Ishikawa (cell line): Measurements from ENCODE around the gene FALEC.

Source experiments
- CEBPB ChIP-seq: IDR thresholded peaks from 2 replicates; pipeline ENCODE4 v1.6.1; 2012
- CREB1 ChIP-seq: IDR thresholded peaks from 2 replicates; pipeline ENCODE4 v1.6.1; 2012; ENCODE audit warnings: low read depth
- EGR1 ChIP-seq: IDR thresholded peaks from 2 replicates; pipeline ENCODE4 v1.6.1; 2012
- EP300 ChIP-seq: IDR thresholded peaks from 2 replicates; pipeline ENCODE4 v1.6.1; 2012; ENCODE audit warnings: borderline replicate concordance
- FOXM1 ChIP-seq: IDR thresholded peaks from 2 replicates; pipeline ENCODE4 v1.6.1; 2012; ENCODE audit warnings: low read depth, borderline replicate concordance
- NFIC ChIP-seq: IDR thresholded peaks from 2 replicates; pipeline ENCODE4 v1.6.1; 2012
- RAD21 ChIP-seq: IDR thresholded peaks from 2 replicates; pipeline ENCODE4 v1.6.1; 2012; ENCODE audit warnings: low read depth
- TAF1 ChIP-seq: IDR thresholded peaks from 2 replicates; pipeline ENCODE4 v1.6.1; 2012; ENCODE audit warnings: low read depth, mild to moderate bottlenecking
- TCF12 ChIP-seq: IDR thresholded peaks from 2 replicates; pipeline ENCODE4 v1.6.1; 2012; ENCODE audit warnings: low read depth
- TEAD4 ChIP-seq: IDR thresholded peaks from 2 replicates; pipeline ENCODE4 v1.6.1; 2012
- YY1 ChIP-seq: IDR thresholded peaks from 2 replicates; pipeline ENCODE4 v1.6.1; 2012; ENCODE audit warnings: low read depth
- ZBTB7A ChIP-seq: IDR thresholded peaks from 2 replicates; pipeline ENCODE4 v1.6.1; 2012; ENCODE audit warnings: low read depth
- TF ChIP-seq, protein P1 (sequence below): IDR thresholded peaks from 2 replicates; pipeline ENCODE4 v1.6.1; 2012
- TF ChIP-seq, protein P2 (sequence below): IDR thresholded peaks from 2 replicates; pipeline ENCODE4 v1.6.1; 2012; ENCODE audit warnings: low read depth, mild to moderate bottlenecking
- TF ChIP-seq, protein P3 (sequence below): IDR thresholded peaks from 2 replicates; pipeline ENCODE4 v1.6.1; 2012

FALEC gene

DNA sequence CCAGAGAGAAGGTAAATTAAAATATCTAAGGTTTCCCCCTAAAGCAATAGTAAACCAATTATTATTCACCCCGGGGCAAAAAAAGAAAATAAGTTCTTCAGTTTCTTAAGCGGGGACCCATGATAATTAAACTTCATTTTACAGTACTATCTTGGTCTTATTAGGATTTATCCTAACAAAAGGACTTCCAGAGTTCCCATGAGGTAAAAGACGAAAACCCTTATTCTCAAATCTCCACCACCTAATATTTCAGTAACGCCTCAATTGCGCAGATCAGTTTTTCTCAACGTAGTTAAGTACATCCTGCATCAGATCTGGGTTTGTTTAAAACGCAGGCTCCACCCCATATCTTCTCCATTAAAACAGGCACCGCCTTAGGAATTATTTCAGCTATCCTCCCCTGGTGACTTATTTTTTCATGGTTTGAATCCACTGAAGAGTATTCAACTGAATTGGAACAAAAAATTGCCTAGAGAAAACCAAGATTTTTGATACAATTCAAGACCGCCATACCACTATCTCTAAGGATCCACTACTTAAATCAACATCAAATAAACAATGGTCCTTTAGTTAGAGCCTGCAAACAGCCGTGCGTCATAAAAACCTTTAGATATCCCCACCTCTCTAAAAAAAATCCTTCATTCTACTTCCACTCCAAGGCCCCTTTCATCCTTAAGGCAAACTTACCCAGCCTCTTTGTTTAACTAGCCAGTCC is 62.2 kb downstream of the FALEC start:
- TF ChIP-seq ZBTB7A = no peak
- no peak for TF ChIP-seq TEAD4
- no peak for TF ChIP-seq NFIC
- no peak for TF ChIP-seq YY1
- no peak for TF ChIP-seq FOXM1
- TF ChIP-seq, protein P1, sequence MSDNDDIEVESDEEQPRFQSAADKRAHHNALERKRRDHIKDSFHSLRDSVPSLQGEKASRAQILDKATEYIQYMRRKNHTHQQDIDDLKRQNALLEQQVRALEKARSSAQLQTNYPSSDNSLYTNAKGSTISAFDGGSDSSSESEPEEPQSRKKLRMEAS = no peak
- TF ChIP-seq, protein P2, sequence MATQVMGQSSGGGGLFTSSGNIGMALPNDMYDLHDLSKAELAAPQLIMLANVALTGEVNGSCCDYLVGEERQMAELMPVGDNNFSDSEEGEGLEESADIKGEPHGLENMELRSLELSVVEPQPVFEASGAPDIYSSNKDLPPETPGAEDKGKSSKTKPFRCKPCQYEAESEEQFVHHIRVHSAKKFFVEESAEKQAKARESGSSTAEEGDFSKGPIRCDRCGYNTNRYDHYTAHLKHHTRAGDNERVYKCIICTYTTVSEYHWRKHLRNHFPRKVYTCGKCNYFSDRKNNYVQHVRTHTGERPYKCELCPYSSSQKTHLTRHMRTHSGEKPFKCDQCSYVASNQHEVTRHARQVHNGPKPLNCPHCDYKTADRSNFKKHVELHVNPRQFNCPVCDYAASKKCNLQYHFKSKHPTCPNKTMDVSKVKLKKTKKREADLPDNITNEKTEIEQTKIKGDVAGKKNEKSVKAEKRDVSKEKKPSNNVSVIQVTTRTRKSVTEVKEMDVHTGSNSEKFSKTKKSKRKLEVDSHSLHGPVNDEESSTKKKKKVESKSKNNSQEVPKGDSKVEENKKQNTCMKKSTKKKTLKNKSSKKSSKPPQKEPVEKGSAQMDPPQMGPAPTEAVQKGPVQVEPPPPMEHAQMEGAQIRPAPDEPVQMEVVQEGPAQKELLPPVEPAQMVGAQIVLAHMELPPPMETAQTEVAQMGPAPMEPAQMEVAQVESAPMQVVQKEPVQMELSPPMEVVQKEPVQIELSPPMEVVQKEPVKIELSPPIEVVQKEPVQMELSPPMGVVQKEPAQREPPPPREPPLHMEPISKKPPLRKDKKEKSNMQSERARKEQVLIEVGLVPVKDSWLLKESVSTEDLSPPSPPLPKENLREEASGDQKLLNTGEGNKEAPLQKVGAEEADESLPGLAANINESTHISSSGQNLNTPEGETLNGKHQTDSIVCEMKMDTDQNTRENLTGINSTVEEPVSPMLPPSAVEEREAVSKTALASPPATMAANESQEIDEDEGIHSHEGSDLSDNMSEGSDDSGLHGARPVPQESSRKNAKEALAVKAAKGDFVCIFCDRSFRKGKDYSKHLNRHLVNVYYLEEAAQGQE = no peak
- no peak for TF ChIP-seq EGR1
- no peak for TF ChIP-seq CEBPB

DNA sequence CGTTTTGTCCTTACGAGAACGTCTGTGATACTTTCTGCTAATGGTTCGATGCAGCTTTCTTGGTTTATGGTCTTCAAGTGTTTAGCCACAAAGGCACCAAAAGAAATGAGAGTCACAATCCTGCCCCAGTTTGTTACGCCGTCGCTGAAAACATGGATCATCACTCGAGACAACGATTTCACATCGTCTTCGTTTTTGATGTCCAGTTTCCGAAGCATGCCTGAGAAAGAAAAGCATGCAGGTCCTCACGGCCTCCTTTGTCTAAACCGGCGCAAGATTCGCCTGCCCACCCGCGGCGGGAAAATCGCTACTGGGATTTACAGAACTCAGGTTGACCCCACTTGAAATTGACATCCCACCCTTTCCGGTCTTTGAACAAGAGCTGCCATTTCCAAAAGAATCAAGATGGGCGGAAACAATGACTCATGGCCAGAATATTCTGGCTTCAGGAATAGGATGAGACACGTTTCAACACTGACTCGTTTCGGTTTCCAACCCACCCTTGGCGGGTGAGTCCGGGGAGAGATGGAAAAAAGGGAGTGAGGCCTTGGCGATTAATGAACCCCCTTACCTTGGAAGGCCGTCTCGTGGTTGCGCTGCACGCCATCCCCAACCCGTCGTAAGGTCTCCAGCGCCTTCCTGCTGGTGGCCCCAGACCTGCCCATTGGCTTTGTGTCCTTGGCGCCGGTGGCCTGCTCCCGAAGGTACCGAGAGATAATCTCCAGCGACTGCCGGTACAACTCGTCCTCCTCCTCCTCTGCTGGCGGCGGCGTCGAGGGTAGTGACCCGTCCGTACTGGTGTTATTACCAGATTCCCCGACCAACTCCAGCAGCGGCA is 62.9 kb downstream of the FALEC start:
- TF ChIP-seq TEAD4 = peak; percentile 71; the same call in 1 of the 2 replicates
- no peak for TF ChIP-seq FOXM1
- TF ChIP-seq YY1 = peak; percentile 54
- no peak for TF ChIP-seq NFIC
- peak; percentile 34; the same call in 1 of the 2 replicates for TF ChIP-seq EP300

DNA sequence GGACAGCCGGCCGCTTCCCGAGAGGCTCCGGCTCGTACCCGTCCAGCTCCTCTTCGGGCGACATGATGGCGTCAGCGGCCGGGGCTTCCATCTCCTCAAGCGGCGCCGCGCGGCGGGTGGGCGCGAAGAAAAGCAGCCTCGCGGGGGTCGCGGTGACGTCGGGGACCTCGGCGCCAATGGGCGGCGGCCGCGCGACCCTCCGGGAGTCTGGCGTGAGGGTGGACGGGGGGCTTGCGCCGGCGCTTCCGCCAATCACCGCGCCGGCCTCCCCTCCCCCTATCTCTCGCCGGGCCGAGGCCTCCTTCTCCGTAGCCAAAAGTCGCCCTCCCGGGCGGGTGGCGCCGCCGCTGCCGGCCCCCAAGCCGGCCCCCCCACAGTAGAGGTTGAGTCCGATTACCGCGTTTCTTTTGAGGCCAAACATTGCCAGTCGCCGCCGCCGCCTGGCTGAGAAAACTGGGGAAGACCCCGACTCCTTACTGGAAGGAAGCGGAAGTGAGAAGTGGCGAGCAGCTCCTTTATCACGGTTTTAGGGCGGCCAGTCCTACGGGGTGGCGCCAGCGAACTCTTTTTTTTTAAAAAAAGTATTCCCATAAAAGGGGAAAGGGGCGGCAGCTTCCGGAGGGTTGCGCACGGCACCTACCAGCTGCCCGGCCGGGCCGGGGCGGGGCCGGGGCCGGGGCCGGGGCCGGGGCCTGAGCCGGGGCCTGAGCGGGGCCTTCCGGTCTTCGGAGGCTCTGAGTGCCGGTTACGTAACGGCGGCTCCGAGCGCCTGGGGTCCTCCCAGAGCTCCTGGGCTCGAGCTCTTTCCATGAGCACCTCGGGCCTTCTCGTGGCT is 63.8 kb downstream of the FALEC start, which contains the start of gene MCL1:
Gene MCL1, minus strand, starts transcription at position 501 of the 835 bp plus-strand sequence. Its CDS starts 80 bp downstream, at position 421.
- TF ChIP-seq EP300 (no peak), NFIC (0 out of 2 replicates have a peak, but pooled peaks have one; percentile 13), TCF12 (peak; percentile 59), YY1 (peak; percentile 76), EGR1 (no peak), ZBTB7A (peak; percentile 75; the same call in 1 of the 2 replicates), TAF1 (peak; percentile 99), RAD21 (peak; percentile 8; the same call in 1 of the 2 replicates), CEBPB (no peak)
- TF ChIP-seq, protein P3, sequence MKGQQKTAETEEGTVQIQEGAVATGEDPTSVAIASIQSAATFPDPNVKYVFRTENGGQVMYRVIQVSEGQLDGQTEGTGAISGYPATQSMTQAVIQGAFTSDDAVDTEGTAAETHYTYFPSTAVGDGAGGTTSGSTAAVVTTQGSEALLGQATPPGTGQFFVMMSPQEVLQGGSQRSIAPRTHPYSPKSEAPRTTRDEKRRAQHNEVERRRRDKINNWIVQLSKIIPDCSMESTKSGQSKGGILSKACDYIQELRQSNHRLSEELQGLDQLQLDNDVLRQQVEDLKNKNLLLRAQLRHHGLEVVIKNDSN = 0 out of 2 replicates have a peak, but pooled peaks have one; percentile 17
- TF ChIP-seq, protein P1 = peak; percentile 12; the same call in 1 of the 2 replicates

DNA sequence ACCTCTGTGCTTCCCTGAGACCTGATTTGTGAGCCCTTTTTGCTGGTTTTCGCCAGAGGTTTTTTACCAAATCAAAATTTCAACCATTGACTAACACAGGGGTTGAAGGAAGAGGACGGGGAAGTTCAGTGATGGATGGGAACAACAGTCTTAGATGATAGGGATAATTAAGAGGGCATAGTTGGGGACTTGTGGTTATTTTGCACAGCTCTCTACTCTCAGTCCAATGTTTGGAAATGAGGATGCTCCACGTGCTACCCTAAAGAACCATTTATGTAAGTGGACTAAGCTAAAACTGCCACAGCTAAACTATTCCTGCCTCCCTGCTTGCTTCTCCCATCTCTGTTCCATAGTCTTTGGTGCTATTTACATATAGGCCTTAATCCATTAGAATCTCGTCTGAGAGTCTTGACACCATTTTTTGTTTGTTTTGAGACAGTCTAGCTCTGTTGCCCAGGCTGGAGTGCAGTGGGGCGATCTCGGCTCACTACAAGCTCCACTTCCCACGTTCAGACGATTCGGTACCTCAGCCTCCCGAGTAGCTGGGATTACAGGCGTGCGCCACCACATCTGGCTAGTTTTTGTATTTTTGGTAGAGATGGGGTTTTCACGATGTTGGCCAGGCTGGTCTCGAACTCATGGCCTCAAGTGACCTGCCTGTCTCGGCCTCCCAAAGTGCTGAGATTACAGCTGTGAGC is 64.5 kb downstream of the FALEC start:
- TF ChIP-seq ZBTB7A (no peak), CREB1 (no peak), EP300 (no peak), FOXM1 (no peak), TCF12 (no peak), CEBPB (no peak), NFIC (no peak), TAF1 (no peak), RAD21 (no peak), YY1 (no peak), TEAD4 (no peak), EGR1 (no peak)
- TF ChIP-seq, protein P2 = no peak
- TF ChIP-seq, protein P1 = no peak
- TF ChIP-seq, protein P3 = no peak
